Cardiac muscle cell (in vitro differentiated cells and primary cell): ENCODE measurements around the gene FANCF. TPM values are rescaled to one million over a fixed set of nuclear protein-coding genes. Genes with fewer than 3 reads are reported as not detected.

Experiments used
- DNase-seq, 2 donors: peaks; one replicate each; pipeline versions ENCODE4 v3.0.0 to v3.0.0-alpha.2; 2010 to 2017; ENCODE audit warnings: low read depth in 1 of 2, low spot score in 1 of 2
- H3K27ac ChIP-seq: fragments of 200-600 bp; sonication (generic); 2 replicates; pipeline ENCODE4 v1.5.1; 2016
- H3K27me3 ChIP-seq: fragments of 200-600 bp; sonication (generic); 2 replicates; pipeline ENCODE4 v1.6.0; 2016; ENCODE audit warnings: control low read depth
- H3K36me3 ChIP-seq: fragments of 200-600 bp; sonication (generic); 2 replicates; pipeline ENCODE4 v1.5.1; 2016; ENCODE audit warnings: control low read depth
- H3K4me1 ChIP-seq: fragments of 200-600 bp; sonication (generic); 2 replicates; pipeline ENCODE4 v1.8.1; 2017; ENCODE audit warnings: low read depth, mild to moderate bottlenecking, mixed run types
- H3K4me3 ChIP-seq: fragments of 200-600 bp; sonication (generic); 2 replicates; pipeline ENCODE4 v1.5.1; 2016; ENCODE audit warnings: mild to moderate bottlenecking
- H3K9me3 ChIP-seq: fragments of 200-600 bp; sonication (generic); 2 replicates; pipeline ENCODE4 v1.5.1; 2017; ENCODE audit warnings: low read depth, mild to moderate bottlenecking, control low read depth
- polyA plus RNA-seq: library from polyadenylated mRNA; unstranded; fragments of >200 nt; fragmentation: Nextera tagmentation; extraction: Ambion mirVana; gene quantifications from 2 replicates; pipeline ENCODE4 v1.2.1, GENCODE V29; 2016
- total RNA-seq: library from RNA; depleted of rRNA; stranded (reverse); fragments of >200 nt; gene quantifications from 2 replicates; pipeline ENCODE4 v1.2.3, GENCODE V29; 2016
- TF ChIP-seq, protein P1 (sequence below): IDR thresholded peaks from 2 replicates; pipeline ENCODE4 v1.5.1; 2012; ENCODE audit warnings: low read depth, mild to moderate bottlenecking, low read length

The FANCF gene
- total and polyA plus RNA-seq, 2 experiments from 2014 or later = 14.5 to 16.3 TPM

DNA sequence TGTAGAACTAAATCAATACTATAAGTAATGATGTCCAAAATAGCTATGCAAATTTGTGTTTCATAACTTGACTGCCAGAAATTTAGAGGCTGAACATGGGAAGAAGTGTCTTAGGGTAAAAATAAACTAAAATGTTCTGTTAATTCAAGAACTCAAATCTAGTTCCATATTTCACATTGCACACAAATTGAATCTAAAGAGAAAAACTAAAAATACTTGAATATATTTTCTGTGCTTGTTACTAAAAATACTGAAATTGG, 43.5 kb downstream of the FANCF start:
- no peak overlapping the region for H3K4me3 ChIP-seq
- no peaks in the 10 kb centered on the region for H3K4me1 ChIP-seq
- H3K27ac ChIP-seq = no peak overlapping the region
- TF ChIP-seq, protein P1, sequence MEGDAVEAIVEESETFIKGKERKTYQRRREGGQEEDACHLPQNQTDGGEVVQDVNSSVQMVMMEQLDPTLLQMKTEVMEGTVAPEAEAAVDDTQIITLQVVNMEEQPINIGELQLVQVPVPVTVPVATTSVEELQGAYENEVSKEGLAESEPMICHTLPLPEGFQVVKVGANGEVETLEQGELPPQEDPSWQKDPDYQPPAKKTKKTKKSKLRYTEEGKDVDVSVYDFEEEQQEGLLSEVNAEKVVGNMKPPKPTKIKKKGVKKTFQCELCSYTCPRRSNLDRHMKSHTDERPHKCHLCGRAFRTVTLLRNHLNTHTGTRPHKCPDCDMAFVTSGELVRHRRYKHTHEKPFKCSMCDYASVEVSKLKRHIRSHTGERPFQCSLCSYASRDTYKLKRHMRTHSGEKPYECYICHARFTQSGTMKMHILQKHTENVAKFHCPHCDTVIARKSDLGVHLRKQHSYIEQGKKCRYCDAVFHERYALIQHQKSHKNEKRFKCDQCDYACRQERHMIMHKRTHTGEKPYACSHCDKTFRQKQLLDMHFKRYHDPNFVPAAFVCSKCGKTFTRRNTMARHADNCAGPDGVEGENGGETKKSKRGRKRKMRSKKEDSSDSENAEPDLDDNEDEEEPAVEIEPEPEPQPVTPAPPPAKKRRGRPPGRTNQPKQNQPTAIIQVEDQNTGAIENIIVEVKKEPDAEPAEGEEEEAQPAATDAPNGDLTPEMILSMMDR = no peak
- no peak for DNase-seq
- no peaks in the 10 kb centered on the region for H3K27me3 ChIP-seq
- H3K36me3 ChIP-seq = no peaks in the 10 kb centered on the region
- no peaks in the 10 kb centered on the region for H3K9me3 ChIP-seq

DNA sequence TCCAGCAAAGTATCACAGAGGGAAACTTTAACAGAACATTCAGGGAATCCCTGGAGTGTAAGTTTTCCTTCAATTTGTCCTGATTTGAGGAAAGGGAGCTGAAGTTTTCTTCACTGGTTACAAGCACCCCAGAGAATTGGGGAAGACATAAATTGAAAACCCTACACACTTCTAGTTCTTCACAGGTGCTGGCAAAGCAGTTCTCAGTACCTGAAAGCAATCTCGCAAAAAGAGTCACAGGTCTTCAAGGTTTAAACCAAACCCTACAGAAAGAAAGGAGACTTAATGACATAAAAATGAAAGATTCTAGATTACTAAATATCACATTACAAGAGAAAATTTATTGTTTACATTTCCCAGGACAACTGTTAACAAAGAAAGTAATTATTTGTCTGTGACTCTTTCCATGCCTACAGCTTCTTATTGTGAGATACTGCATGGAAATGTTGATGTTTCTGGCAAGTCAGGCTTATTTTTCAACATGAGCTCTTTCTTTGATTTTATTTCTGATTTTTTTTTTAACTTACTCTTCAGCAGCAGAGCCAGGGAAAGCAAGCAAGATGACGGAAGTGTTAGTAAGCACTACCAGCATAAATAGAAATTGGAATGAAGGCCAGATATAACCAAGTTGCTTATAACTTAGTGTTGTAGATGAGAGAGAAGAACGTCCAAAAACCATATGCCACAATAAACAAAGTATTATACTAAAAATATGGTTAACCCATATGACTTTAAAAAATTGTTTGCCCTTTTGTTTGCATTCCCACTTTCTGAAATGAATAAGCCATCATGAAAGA, 44.1 kb downstream of the FANCF start:
- H3K27me3 ChIP-seq = no peaks in the 10 kb centered on the region
- H3K27ac ChIP-seq = no peak overlapping the region
- DNase-seq = no peak
- H3K9me3 ChIP-seq = no peaks in the 10 kb centered on the region
- TF ChIP-seq, protein P1 = no peak
- no peaks in the 10 kb centered on the region for H3K4me1 ChIP-seq
- no peaks in the 10 kb centered on the region for H3K36me3 ChIP-seq
- no peak overlapping the region for H3K4me3 ChIP-seq

DNA sequence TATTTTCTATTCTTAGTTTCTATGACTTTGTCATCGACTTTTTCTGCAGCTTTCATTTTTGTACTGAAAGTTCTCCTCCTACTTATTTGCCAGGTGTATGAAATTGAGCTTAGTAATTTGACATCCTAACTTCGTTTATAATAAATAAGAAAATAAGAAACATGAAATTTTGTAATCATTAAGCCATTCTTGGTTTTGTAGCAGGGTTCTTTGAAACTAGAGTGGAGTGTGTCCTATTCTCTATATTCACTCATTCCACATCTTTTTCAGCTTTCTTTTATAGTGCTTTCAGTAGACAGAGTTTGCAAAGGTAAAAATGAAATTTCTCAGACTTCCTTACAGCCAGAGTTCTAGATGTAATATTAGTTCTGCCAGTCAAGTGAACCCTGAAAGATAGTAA, 47.8 kb downstream of the FANCF start:
- Histone ChIP-seq H3K27ac (no peak overlapping the region), H3K9me3 (no peaks in the 10 kb centered on the region), H3K4me3 (no peak overlapping the region), H3K36me3 (no peaks in the 10 kb centered on the region), H3K4me1 (no peaks in the 10 kb centered on the region), H3K27me3 (no peaks in the 10 kb centered on the region)
- TF ChIP-seq, protein P1 = no peak
- DNase-seq = no peak

Other genes starting within 250 kb of the FANCF start
- gene GAS2, start 40.8 kb upstream of the FANCF start, total RNA-seq = 9.6 TPM in 2 replicates
- gene GAS2, start 40.8 kb upstream of the FANCF start, polyA plus RNA-seq = 6.2 and 8.2 TPM in 2 replicates
- gene SVIP, start 204.0 kb upstream of the FANCF start, total RNA-seq = 4.8 and 4.9 TPM in 2 replicates
- gene SVIP, start 204.0 kb upstream of the FANCF start, polyA plus RNA-seq = 12.5 and 12.6 TPM in 2 replicates
- not detected in 2 replicates for gene CCDC179, start 234.7 kb upstream of the FANCF start, total RNA-seq
- gene CCDC179, start 234.7 kb upstream of the FANCF start, polyA plus RNA-seq = not detected in 2 replicates